HPDE6-E6E7 (cell line): ENCODE measurements around the gene HOXA2.
A peak's percentile ranks its signal among the peaks of the same experiment; 100 is the strongest.

Experiments used
- DNase-seq: peaks from one replicate; pipeline ENCODE4 v3.0.0; 2011; ENCODE audit warnings: missing footprints; ENCODE audit errors: extremely low spot score

HOXA2 gene

DNA sequence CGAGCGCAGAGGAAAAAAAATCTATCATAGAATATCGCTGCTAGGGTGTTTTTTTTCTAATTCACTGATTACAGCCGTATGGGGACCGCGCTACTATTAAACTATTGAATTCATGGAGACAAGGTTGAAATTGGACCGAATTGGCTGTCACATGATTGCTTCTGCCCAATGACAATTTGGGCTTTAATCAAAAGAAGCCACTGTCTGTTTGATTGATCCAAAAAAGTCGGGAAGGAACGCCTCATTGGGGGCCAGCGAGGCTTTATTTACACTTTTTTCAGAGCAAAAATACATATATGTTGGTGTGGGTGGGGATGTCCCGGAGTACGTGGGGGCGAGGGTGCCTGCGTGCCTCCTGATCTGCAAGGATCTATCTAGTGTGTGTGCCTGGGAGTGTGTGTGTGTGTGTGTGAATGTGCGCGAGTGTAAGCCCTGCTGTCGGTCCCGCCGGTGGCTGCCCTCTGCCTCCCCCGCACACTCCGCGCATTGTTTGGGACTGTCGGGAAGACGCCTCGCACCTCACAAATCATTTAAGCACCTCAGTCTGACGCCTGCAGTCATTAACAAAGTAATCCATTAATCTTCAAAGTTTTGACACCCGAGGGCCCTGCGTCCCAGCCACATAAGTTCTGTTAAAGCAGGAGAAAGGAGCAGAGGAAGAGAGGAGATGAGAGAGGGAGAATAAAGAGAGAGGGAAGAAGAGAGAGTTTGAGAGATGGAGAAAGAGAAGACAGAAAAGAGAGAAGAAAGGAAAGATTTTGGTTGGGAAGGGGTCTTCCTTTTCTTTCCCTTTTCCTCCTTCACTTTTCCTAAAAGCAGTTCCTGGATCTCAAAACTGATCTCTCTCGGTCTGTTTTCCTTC lies at the start of gene HOXA2:
HOXA2 (minus strand) TSS at position 103 of the 862 bp plus-strand sequence. CDS start 183 bp downstream, outside the sequence.
- no peak for DNase-seq

GRCh38 chr7:27151341-27151930 lies 49.0 kb upstream of the HOXA2 start:
- no peak for DNase-seq

DNA sequence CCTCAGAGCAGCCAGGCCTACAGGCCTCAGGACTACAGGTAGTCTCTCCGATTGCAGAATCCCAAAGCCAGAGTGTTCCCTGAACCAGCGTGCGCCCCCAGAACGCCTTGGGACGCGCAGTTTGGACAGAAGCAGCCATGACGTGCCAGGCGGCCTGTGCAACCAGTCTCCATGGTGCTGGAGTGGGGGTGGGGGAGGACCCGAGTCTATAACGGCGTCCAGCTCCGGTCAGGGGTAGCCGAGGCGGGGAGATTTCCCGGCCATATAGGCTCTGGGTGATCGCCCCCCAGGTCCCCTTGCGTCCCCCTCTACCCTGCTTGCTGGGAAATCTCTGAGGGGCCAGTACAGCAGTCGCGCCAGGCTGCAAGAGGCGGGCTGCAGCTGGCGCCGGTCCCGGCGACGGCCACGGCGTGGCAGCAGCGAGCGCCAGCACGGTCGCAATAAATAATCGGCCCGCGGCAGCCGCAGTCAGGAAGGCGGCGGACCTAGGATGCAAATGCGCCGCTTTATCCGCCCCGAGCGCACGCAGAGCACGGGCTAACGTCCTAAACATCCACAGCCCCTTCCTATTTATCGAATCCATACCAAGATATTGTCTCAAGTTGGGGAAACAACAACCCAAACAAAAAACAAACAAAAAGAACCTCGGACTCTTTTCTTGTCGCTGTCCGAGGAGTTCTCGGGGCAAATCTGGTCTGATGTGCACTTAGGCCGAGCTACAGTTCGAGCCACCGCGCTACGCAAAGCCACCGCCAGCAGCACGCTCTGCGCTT lies 48.3 kb upstream of the HOXA2 start:
- no peak for DNase-seq

DNA sequence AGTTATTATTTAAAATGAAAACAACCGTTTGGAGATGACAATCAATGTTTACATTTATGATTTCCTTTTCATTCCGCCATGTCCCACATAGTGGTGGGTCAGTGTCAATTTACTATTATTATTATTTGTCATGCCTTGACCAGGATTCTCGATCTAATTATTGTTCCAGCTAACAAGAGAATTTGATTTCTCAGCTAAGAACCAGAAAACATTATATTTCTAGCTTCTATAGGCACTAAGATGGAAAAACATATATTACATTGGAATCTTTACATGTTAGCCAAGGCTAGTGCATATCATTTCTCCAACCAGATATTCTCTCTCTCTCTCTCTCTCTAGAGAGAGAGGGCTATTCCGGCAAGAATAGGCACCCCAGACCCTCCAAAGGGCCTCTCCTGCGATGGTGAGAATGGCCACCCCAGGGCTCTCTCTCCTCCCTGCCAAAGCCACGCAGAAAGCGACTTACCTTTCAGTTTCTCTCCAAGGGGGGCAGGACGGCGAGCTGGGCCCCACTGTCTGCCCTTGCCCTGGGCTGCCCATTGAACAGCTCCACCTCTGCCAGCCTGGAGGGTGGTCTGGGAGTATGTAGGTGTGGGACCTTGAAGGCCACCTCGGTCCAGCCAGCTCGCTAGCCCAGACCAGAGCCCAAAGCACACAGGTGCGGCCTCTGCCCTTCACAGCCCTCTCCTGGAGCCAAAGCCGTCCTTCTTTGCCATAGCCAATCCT lies 47.5 kb upstream of the HOXA2 start:
- no peak for DNase-seq

DNA sequence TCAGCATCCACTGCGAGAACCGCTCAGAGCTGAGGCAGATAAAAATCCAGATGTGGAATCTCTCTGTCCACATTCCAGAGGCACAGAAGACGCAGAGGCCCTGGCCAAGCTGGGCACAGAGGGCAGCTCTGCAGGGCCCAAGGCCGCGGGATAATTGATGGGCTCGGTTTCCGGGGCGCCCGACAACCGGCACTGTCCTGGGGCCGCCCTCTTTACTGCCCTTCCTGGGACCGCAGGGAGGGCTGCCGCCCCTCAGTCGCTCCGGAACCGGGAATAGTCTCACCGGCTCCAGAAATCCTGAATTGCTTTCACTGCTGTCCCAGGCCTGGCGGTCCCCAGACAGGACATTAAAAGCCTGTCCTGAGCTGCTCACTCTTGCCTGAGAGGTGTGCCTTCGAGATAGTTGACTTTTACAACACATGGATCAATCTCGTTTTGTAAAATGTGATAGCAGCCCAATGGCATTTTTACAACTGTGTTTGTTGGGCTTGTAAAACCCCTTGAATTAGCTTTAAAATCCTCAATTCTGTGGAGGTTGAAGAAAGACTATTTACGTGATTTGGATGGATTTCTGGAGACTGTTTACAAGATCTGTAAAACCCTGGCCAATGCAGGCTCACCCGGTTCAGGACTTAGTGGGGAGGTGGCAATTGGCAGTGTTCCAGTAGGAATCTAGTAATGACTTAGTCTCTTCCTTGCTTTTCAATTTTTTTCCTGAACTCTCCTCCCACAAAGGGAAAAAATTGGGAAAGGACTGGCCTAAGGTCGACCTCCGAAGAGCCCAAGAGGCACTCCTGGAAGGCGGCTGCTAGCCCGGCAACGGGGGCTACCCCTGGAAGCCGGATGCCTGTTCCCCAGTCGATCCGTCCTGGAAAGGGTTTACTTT lies 46.5 kb upstream of the HOXA2 start:
- no peak for DNase-seq

GRCh38 chr7:27148031-27148755 lies 45.7 kb upstream of the HOXA2 start:
- no peak for DNase-seq

DNA sequence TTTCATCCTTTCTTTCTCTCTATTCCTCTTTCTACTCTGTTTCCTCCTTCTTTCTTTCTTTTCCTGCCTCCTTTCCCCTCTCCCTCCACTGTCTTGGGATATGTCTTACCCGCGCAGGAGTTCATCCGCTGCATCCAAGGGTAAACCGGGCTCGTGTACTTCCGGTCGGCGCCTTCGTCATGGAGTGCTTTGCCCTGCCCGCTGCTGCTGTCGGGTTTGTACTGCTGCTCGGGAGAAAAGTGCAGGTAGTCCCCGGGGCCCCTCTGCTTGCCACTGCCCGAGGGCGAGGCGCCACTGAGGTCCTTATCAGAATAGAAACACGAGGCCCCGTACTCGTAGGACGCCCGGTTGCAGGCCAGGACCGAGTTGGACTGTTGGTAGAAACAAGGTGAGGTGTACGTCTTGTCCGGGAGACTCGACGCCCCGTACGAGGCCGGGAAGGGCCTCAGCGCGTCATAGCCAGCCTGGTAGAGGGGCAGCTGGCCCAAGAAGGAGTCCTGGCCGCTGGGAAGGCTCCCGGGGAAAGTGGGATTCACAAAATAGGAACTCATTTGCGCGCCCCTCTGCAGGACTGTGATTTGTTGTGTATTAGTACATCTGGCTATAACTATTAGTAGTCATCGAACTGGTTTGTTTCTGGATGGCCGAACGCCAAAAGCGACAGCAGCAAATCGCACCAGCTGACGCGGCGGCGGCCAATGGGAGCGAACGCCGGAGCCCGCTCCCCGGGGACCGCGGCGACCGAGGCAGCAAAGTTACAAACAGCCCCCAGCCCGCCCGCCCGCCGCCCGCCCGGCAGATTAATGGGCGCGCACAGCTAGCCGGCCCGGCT lies 44.9 kb upstream of the HOXA2 start, which contains the start of gene HOXA6:
HOXA6 (minus strand) TSS at position 576 of the 832 bp plus-strand sequence; CDS start at position 551, 25 bp downstream.
- DNase-seq = no peak

DNA sequence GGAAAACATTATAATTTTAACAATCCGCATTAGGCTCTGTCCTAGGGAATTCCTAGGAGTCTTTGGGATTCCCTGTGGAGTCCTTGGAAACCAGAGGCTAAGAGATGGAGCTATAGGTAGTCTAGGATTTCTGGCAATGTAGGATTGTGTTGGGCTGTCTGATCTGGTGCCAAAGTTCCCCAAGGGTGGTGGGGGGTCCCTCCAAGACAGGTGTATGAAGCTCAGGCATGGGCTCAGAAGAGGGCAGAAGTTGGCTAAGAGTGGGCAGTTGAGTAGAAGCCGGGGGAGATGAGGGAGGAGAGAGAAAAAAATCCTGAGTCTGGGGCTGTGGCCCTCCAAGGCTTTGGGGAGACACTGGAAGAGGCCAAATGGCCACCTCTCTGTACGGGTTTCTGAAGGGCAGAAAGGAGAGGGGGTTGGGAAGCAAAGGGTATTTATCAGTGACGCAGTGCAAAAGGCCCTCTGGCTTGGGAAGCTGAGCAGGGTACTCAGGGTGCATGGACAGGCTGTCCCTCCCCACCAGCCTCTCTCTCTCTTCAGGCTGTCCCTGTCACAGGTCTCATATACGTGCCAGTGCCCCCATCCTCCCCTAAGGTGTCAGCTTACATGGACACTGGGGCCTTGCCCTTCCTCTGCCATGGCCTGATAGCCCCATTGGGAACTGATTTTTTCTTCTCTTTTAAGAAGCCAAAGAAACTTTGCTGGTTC lies 44.2 kb upstream of the HOXA2 start:
- no peak for DNase-seq

DNA sequence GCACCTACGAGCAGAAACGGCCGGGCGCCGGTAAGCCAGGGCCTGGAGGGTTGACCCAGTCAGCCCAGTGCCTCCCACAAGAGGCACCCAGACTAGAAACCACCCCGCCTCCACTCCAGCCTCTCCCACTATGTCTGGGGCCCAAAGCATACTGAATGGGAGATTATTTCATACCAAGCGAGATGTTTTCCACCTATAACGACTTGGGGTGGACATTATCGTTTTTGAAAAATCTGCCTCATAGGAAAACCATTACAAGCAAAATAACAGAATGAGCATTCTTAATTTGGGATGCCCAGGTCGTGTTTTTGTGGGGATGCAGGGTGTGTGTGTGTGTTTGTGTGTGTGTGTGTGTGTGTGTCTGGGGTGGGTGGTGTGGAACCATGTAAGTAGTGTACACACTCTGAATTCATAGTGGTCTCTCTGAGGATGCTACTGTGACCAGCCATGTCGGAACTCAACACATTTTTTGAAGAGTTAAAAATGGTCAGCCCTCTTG lies 43.5 kb upstream of the HOXA2 start:
- no peak for DNase-seq

- DNase-seq = no peak
These were observed 42.9 kb upstream of the HOXA2 start for GRCh38 chr7:27145165-27145913.

DNA sequence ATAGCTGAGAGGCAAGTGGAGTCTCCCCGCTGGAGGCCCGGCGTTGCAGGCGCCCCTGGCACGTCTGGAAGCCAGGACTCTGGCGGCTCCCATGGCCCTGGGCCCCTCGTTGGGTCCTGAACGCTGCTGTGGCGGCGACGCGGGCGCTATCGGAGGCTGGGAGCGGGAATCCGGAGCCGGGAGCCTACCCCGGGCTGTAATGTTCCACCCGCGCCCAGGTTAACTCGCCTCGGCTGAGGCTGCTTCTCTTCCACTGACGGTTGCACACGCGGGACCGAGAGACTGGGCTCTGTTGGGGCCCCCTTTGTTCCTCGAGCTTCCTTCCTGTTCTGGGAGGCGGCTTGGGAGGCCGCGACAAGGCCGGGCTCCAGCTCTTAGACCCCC lies 42.3 kb upstream of the HOXA2 start:
- DNase-seq = no peak

- no peak for DNase-seq
These were observed 41.7 kb upstream of the HOXA2 start for GRCh38 chr7:27143950-27144780.

DNA sequence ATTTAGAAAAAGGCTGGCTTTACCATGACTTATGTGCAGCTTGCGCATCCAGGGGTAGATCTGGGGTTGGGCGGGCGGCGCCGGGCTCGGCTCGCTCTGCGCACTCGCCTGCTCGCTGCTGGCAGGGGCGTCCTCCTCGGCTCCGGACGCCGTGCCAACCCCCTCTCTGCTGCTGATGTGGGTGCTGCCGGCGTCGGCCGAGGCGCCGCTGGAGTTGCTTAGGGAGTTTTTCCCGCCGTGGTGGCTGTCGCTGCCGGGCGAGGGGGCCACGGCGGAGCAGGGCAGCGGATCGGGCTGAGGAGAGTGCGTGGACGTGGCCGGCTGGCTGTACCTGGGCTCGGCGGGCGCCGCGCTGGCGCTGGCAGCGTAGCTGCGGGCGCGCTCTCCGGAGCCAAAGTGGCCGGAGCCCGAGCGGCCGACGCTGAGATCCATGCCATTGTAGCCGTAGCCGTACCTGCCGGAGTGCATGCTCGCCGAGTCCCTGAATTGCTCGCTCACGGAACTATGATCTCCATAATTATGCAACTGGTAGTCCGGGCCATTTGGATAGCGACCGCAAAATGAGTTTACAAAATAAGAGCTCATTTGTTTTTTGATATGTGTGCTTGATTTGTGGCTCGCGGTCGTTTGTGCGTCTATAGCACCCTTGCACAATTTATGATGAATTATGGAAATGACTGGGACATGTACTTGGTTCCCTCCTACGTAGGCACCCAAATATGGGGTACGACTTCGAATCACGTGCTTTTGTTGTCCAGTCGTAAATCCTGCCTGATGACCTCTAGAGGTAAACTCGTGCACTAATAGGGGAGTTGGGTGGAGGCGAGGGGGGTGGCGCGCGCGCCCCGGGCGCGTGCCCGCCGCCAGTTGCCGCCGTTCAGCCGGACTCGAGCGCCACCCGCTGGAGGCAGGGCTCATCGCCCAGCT lies 40.8 kb upstream of the HOXA2 start, which contains the start of gene HOXA5:
HOXA5 (minus strand) TSS at position 659 of the 927 bp plus-strand sequence; CDS start at position 585, 74 bp downstream.
- DNase-seq = peak; percentile 92

GRCh38 chr7:27142580-27143022 lies 40.1 kb upstream of the HOXA2 start:
- no peak for DNase-seq

DNA sequence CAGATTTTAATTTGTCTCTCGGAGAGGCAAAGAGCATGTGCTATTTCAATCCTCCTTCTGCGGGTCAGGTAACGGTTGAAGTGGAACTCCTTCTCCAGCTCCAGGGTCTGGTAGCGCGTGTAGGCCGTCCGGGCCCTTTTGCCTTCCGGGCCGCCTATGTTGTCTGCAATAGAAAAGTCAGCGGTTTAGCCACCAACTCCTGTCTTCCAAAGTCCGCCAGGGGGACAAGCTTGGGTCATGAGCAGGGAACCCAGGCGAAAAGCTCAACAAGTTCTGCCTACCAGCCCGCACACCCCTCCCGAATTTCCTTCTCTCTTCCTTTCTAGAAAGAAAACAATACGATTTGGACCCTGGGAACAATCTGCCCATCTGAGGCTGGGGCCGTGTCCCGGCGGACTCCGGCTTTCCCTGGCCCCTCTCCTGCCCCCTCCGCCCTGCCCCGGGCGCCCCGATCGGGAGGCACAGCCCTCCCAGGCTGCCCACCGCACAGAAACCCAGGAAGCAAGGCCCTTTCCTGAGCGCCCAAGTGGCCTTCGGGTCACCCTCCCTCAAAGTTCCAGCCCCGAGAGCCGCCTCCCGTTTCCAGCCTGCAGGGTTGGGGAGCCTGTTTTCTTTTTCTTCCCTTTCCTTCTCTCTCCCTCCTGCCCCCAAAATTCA lies 39.6 kb upstream of the HOXA2 start:
- no peak for DNase-seq
